ENCODE measurements around the gene SORCS2.

SORCS2 gene

GRCh38 chr4:7640136-7640535, 447.8 kb downstream of the SORCS2 start:
- no peaks in the 10 kb centered on the region for H3K36me3 ChIP-seq (ENCODE audit: insufficient read depth, low read length)
- no peaks in the 10 kb centered on the region for H3K27me3 ChIP-seq (ENCODE audit: insufficient read depth, low read length)
- peaks cover 6% of the 10 kb centered on the region; the same call in 1 of the 2 replicates for H3K9me3 ChIP-seq (ENCODE audit: insufficient read depth, low read depth, low read length)
- H3K27ac ChIP-seq (ENCODE audit: low read depth, low read length): no peak overlapping the region
- H3K9ac ChIP-seq (ENCODE audit: low read depth, low read length): no peak overlapping the region
- no peak overlapping the region for H3K4me3 ChIP-seq (ENCODE audit: low read length)
- no peaks in the 10 kb centered on the region for H3K4me1 ChIP-seq (ENCODE audit: insufficient read depth, low read length)
- WGBS: 82% methylated on average over 6 of the region's 6 CpGs

GRCh38 chr4:7641712-7642111, 449.4 kb downstream of the SORCS2 start:
- Histone ChIP-seq H3K9me3 (ENCODE audit: insufficient read depth, low read depth, low read length) (peaks cover 6% of the 10 kb centered on the region; the same call in 1 of the 2 replicates), H3K36me3 (ENCODE audit: insufficient read depth, low read length) (no peaks in the 10 kb centered on the region), H3K4me1 (ENCODE audit: insufficient read depth, low read length) (no peaks in the 10 kb centered on the region), H3K27me3 (ENCODE audit: insufficient read depth, low read length) (no peaks in the 10 kb centered on the region), H3K9ac (ENCODE audit: low read depth, low read length) (no peak overlapping the region), H3K27ac (ENCODE audit: low read depth, low read length) (no peak overlapping the region), H3K4me3 (ENCODE audit: low read length) (no peak overlapping the region)

GRCh38 chr4:7642741-7643458, 450.6 kb downstream of the SORCS2 start:
- H3K27ac ChIP-seq (ENCODE audit: low read depth, low read length): no peak overlapping the region
- no peaks in the 10 kb centered on the region for H3K27me3 ChIP-seq (ENCODE audit: insufficient read depth, low read length)
- H3K4me3 ChIP-seq (ENCODE audit: low read length): no peak overlapping the region
- H3K4me1 ChIP-seq (ENCODE audit: insufficient read depth, low read length): no peaks in the 10 kb centered on the region
- no peak overlapping the region for H3K9ac ChIP-seq (ENCODE audit: low read depth, low read length)
- H3K36me3 ChIP-seq (ENCODE audit: insufficient read depth, low read length): no peaks in the 10 kb centered on the region
- 81% methylated on average over 9 of the region's 9 CpGs for WGBS
- H3K9me3 ChIP-seq (ENCODE audit: insufficient read depth, low read depth, low read length): peaks cover 6% of the 10 kb centered on the region; the same call in 1 of the 2 replicates

- H3K36me3 ChIP-seq (ENCODE audit: insufficient read depth, low read length): no peaks in the 10 kb centered on the region
- H3K4me1 ChIP-seq (ENCODE audit: insufficient read depth, low read length): no peaks in the 10 kb centered on the region
- 95% methylated on average over 1 of the region's 1 CpG for WGBS
- H3K4me3 ChIP-seq (ENCODE audit: low read length): no peak overlapping the region
- no peaks in the 10 kb centered on the region for H3K27me3 ChIP-seq (ENCODE audit: insufficient read depth, low read length)
- no peak overlapping the region for H3K27ac ChIP-seq (ENCODE audit: low read depth, low read length)
- H3K9me3 ChIP-seq (ENCODE audit: insufficient read depth, low read depth, low read length): peaks cover 4% of the 10 kb centered on the region; the same call in 1 of the 2 replicates
- H3K9ac ChIP-seq (ENCODE audit: low read depth, low read length): no peak overlapping the region
Observed at GRCh38 chr4:7645158-7645557, 452.8 kb downstream of the SORCS2 start.

- H3K27ac ChIP-seq (ENCODE audit: low read depth, low read length): no peak overlapping the region
- H3K9ac ChIP-seq (ENCODE audit: low read depth, low read length): no peak overlapping the region
- no peaks in the 10 kb centered on the region for H3K27me3 ChIP-seq (ENCODE audit: insufficient read depth, low read length)
- no peaks in the 10 kb centered on the region for H3K36me3 ChIP-seq (ENCODE audit: insufficient read depth, low read length)
- 94% methylated on average over 23 of the region's 23 CpGs for WGBS
- no peak overlapping the region for H3K4me3 ChIP-seq (ENCODE audit: low read length)
- H3K9me3 ChIP-seq (ENCODE audit: insufficient read depth, low read depth, low read length): peaks cover 4% of the 10 kb centered on the region; the same call in 1 of the 2 replicates
- peaks cover 3% of the 10 kb centered on the region for H3K4me1 ChIP-seq (ENCODE audit: insufficient read depth, low read length)
Observed at GRCh38 chr4:7645956-7646355, 453.6 kb downstream of the SORCS2 start.

- no peak overlapping the region for H3K27ac ChIP-seq (ENCODE audit: low read depth, low read length)
- no peaks in the 10 kb centered on the region for H3K36me3 ChIP-seq (ENCODE audit: insufficient read depth, low read length)
- H3K9me3 ChIP-seq (ENCODE audit: insufficient read depth, low read depth, low read length): peaks cover 4% of the 10 kb centered on the region; the same call in 1 of the 2 replicates
- peaks cover 9% of the 10 kb centered on the region for H3K4me1 ChIP-seq (ENCODE audit: insufficient read depth, low read length)
- 95% methylated on average over 18 of the region's 18 CpGs for WGBS
- H3K4me3 ChIP-seq (ENCODE audit: low read length): no peak overlapping the region
- no peak overlapping the region for H3K9ac ChIP-seq (ENCODE audit: low read depth, low read length)
- no peaks in the 10 kb centered on the region for H3K27me3 ChIP-seq (ENCODE audit: insufficient read depth, low read length)
Observed at GRCh38 chr4:7646384-7647061, 454.2 kb downstream of the SORCS2 start.

- H3K9me3 ChIP-seq (ENCODE audit: insufficient read depth, low read depth, low read length): peaks cover 4% of the 10 kb centered on the region; the same call in 1 of the 2 replicates
- H3K9ac ChIP-seq (ENCODE audit: low read depth, low read length): no peak overlapping the region
- 90% methylated on average over 10 of the region's 10 CpGs for WGBS
- no peak overlapping the region for H3K27ac ChIP-seq (ENCODE audit: low read depth, low read length)
- peaks cover 14% of the 10 kb centered on the region for H3K4me1 ChIP-seq (ENCODE audit: insufficient read depth, low read length)
- H3K27me3 ChIP-seq (ENCODE audit: insufficient read depth, low read length): no peaks in the 10 kb centered on the region
- no peak overlapping the region for H3K4me3 ChIP-seq (ENCODE audit: low read length)
- no peaks in the 10 kb centered on the region for H3K36me3 ChIP-seq (ENCODE audit: insufficient read depth, low read length)
Observed at GRCh38 chr4:7647186-7647585, 454.8 kb downstream of the SORCS2 start.

GRCh38 chr4:7647600-7648543, 455.5 kb downstream of the SORCS2 start:
- Histone ChIP-seq H3K4me3 (ENCODE audit: low read length) (no peak overlapping the region), H3K9ac (ENCODE audit: low read depth, low read length) (no peak overlapping the region), H3K27me3 (ENCODE audit: insufficient read depth, low read length) (no peaks in the 10 kb centered on the region), H3K4me1 (ENCODE audit: insufficient read depth, low read length) (peaks cover 14% of the 10 kb centered on the region), H3K27ac (ENCODE audit: low read depth, low read length) (no peak overlapping the region), H3K36me3 (ENCODE audit: insufficient read depth, low read length) (no peaks in the 10 kb centered on the region), H3K9me3 (ENCODE audit: insufficient read depth, low read depth, low read length) (peaks cover 4% of the 10 kb centered on the region; the same call in 1 of the 2 replicates)
- WGBS: 87% methylated on average over 23 of the region's 23 CpGs

- 88% methylated on average over 23 of the region's 23 CpGs for WGBS
- no peak overlapping the region for H3K27ac ChIP-seq (ENCODE audit: low read depth, low read length)
- H3K36me3 ChIP-seq (ENCODE audit: insufficient read depth, low read length): no peaks in the 10 kb centered on the region
- H3K9ac ChIP-seq (ENCODE audit: low read depth, low read length): no peak overlapping the region
- H3K27me3 ChIP-seq (ENCODE audit: insufficient read depth, low read length): no peaks in the 10 kb centered on the region
- peaks cover 14% of the 10 kb centered on the region for H3K4me1 ChIP-seq (ENCODE audit: insufficient read depth, low read length)
- H3K4me3 ChIP-seq (ENCODE audit: low read length): no peak overlapping the region
- peaks cover 4% of the 10 kb centered on the region; the same call in 1 of the 2 replicates for H3K9me3 ChIP-seq (ENCODE audit: insufficient read depth, low read depth, low read length)
Observed at GRCh38 chr4:7648544-7649395, 456.4 kb downstream of the SORCS2 start.

- peaks cover under 1% of the 10 kb centered on the region; the same call in 1 of the 2 replicates for H3K9me3 ChIP-seq (ENCODE audit: insufficient read depth, low read depth, low read length)
- H3K36me3 ChIP-seq (ENCODE audit: insufficient read depth, low read length): no peaks in the 10 kb centered on the region
- H3K4me1 ChIP-seq (ENCODE audit: insufficient read depth, low read length): peaks cover 14% of the 10 kb centered on the region
- no peak overlapping the region for H3K9ac ChIP-seq (ENCODE audit: low read depth, low read length)
- no peak overlapping the region for H3K4me3 ChIP-seq (ENCODE audit: low read length)
- 93% methylated on average over 5 of the region's 5 CpGs for WGBS
- no peaks in the 10 kb centered on the region for H3K27me3 ChIP-seq (ENCODE audit: insufficient read depth, low read length)
- H3K27ac ChIP-seq (ENCODE audit: low read depth, low read length): no peak overlapping the region
Observed at GRCh38 chr4:7649411-7649740, 457.0 kb downstream of the SORCS2 start.

All from HUES64 (cell line).